GM12878 (cell line): ENCODE measurements around the gene ZNF619. TPM values are rescaled to one million over a fixed set of nuclear protein-coding genes. Genes with fewer than 3 reads are reported as not detected.

ENCODE experiments used
- ATAC-seq: fragments of 200-7000 bp; cut with Tn5 transposase; 3 replicates; pipeline ENCODE4 v1.9.1; 2020; ENCODE audit warnings: mild to moderate bottlenecking, moderate library complexity
- BruUV-seq: library from RNA; stranded (reverse); fragments of 400-500 nt; replicated peaks from 2 replicates; lab custom pipeline; 2021; lab: Mats Ljungman, UMichigan
- CTCF ChIA-PET: fragments of 300-600 bp; sonication (Branson Sonifier 250); formaldehyde crosslinking; extraction: SDS; loops from one replicate; lab custom pipeline; 2021; ENCODE audit warnings: inconsistent platforms; lab: Yijun Ruan, JAX
- POLR2A ChIA-PET: fragments of 350-600 bp; formaldehyde crosslinking; extraction: SDS; loops from one replicate; lab custom pipeline; 2021; ENCODE audit warnings: inconsistent platforms; lab: Charles Lee
- RAD21 ChIA-PET: fragments of 300-600 bp; sonication (Branson Sonifier 250); formaldehyde crosslinking; loops from one replicate; lab custom pipeline; 2023; ENCODE audit warnings: antibody characterized with exemption; ENCODE audit not compliant: unreplicated experiment; lab: Charles Lee
- SMC1A ChIA-PET: fragments of 300-600 bp; sonication (Branson Sonifier 250); formaldehyde crosslinking; loops from one replicate; lab custom pipeline; 2023; ENCODE audit not compliant: unreplicated experiment, uncharacterized antibody; lab: Charles Lee
- DNase-seq: peaks from one replicate; pipeline ENCODE4 v3.0.0-alpha.2; 2011; ENCODE audit warnings: low read depth, low spot score
- FAIRE-seq: peaks from 3 replicates; lab custom pipeline; 2011; peaks lifted over from hg19 to GRCh38; lab: Jason Lieb, UNC
- H2AFZ ChIP-seq: 2 replicates; pipeline ENCODE4 v1.6.0; 2011; ENCODE audit warnings: low read depth, low read length, control low read depth; ENCODE audit not compliant: control insufficient read depth
- H3K27ac ChIP-seq: 2 replicates; pipeline ENCODE4 v1.5.1; 2011; ENCODE audit warnings: control low read depth; ENCODE audit not compliant: control insufficient read depth, insufficient read depth
- H3K27me3 ChIP-seq, 2 experiments: replicated peaks in 1 of 2; 2 replicates each; pipeline versions ENCODE4 v1.6.0 to v1.6.1; 2011; ENCODE audit warnings: low read length in 1 of 2; ENCODE audit not compliant: control insufficient read depth in 2 of 2, insufficient read depth in 2 of 2
- H3K36me3 ChIP-seq, 2 experiments: 2 replicates each; pipeline ENCODE4 v1.5.1; 2011; ENCODE audit warnings: low read length in 1 of 2; ENCODE audit not compliant: control insufficient read depth in 2 of 2, insufficient read depth in 2 of 2
- H3K4me1 ChIP-seq: 2 replicates; pipeline ENCODE4 v1.6.1; 2011; ENCODE audit warnings: mild to moderate bottlenecking, low read length, moderate library complexity, mixed read lengths; ENCODE audit not compliant: control insufficient read depth, insufficient read depth
- H3K4me2 ChIP-seq: 2 replicates; pipeline ENCODE4 v1.6.0; 2011; ENCODE audit warnings: control low read depth; ENCODE audit not compliant: control insufficient read depth, insufficient read depth
- H3K4me3 ChIP-seq: fragments of 200-600 bp; sonication (generic); 2 replicates; pipeline ENCODE4 v1.5.1; 2016
- H3K79me2 ChIP-seq: 2 replicates; pipeline ENCODE4 v1.6.0; 2011; ENCODE audit warnings: low read length; ENCODE audit not compliant: control insufficient read depth, insufficient read depth
- H3K9ac ChIP-seq: 2 replicates; pipeline ENCODE4 v1.8.0; 2011; ENCODE audit warnings: low read length, control low read depth, mixed read lengths; ENCODE audit not compliant: control insufficient read depth, insufficient read depth
- H3K9me3 ChIP-seq: replicated peaks from 3 replicates; pipeline ENCODE4 v1.5.1; 2011; ENCODE audit warnings: mild to moderate bottlenecking, low read length; ENCODE audit not compliant: control insufficient read depth, insufficient read depth
- H4K20me1 ChIP-seq: 2 replicates; pipeline ENCODE4 v1.6.0; 2011; ENCODE audit not compliant: control insufficient read depth, insufficient read depth
- CEBPB ChIP-seq, 2 experiments: fragments of 150-350 bp in 1 of 2; IDR thresholded peaks; 2 replicates each; pipeline ENCODE4 v1.6.1; 2012 to 2014; ENCODE audit warnings: low read depth in 2 of 2, low read length in 2 of 2, borderline replicate concordance in 1 of 2, inconsistent platforms in 1 of 2
- CHD1 ChIP-seq: IDR thresholded peaks from 2 replicates; pipeline ENCODE4 v1.6.1; 2012; ENCODE audit warnings: low read depth, low read length, improper control_type of control experiment
- E4F1 ChIP-seq: fragments of 450-650 bp; IDR thresholded peaks from 2 replicates; pipeline ENCODE4 v1.6.1; 2018; ENCODE audit warnings: borderline replicate concordance, mild to moderate bottlenecking; ENCODE audit not compliant: partially characterized antibody
- EED ChIP-seq: sonication (generic); IDR thresholded peaks from 2 replicates; pipeline ENCODE4 v1.6.1; 2016; ENCODE audit warnings: antibody characterized with exemption, low read depth
- FOXK2 ChIP-seq: fragments of 450-650 bp; IDR thresholded peaks from 2 replicates; pipeline ENCODE4 v1.6.1; 2017; ENCODE audit warnings: mild to moderate bottlenecking, moderate library complexity
- HDAC2 ChIP-seq: fragments of 200-600 bp; sonication (generic); IDR thresholded peaks from 2 replicates; pipeline ENCODE4 v1.6.1; 2017
- NR2C2 ChIP-seq: IDR thresholded peaks from 2 replicates; pipeline ENCODE4 v1.6.1; 2011; ENCODE audit warnings: borderline replicate concordance, low read depth; ENCODE audit not compliant: control insufficient read depth, insufficient read length
- STAT1 ChIP-seq: fragments of 450-650 bp; conservative IDR thresholded peaks from 2 replicates; pipeline ENCODE4 v1.6.1; 2014; ENCODE audit warnings: antibody characterized with exemption, mild to moderate bottlenecking
- TARDBP ChIP-seq: IDR thresholded peaks from 2 replicates; pipeline ENCODE4 v1.6.1; 2016; ENCODE audit warnings: borderline replicate concordance
- WGBS: methylation state at CpG from one replicate; pipeline ENCODE4 v1.1.6; 2016; ENCODE audit warnings: low lambda C conversion rate; ENCODE audit not compliant: insufficient replicate concordance, insufficient coverage; ENCODE audit errors: missing lambda C conversion rate; 5-methylcytosine and 5-hydroxymethylcytosine counted together
- in situ Hi-C: fragments of 300-500 bp; cut with MboI; formaldehyde crosslinking; loops from 9 replicates; pipeline ENCODE4 v1.14.3; 2018; ENCODE audit warnings: mixed read lengths
- intact Hi-C: fragments of 100-400 bp; cut with micrococcal nuclease; formaldehyde crosslinking; loops from one replicate; pipeline ENCODE4 v1.14.2; 2022; ENCODE audit not compliant: unreplicated experiment
- polyA plus RNA-seq, 11 experiments: library from polyadenylated mRNA; depleted of rRNA in 4 of 11; unstranded in 6 of 11; stranded (reverse) in 5 of 11; fragments of >200 nt; fragmentation: Nextera tagmentation in 4 of 11; fragmentation: Illumina TruSeq in 1 of 11; extraction: Ambion mirVana in 4 of 11; extraction: Trizol in 1 of 11; gene quantifications; 1 replicate in 1 of 11; 2 replicates in 10 of 11; pipeline versions ENCODE4 v1.2.1 to v1.2.3, GENCODE V29; 2011 to 2016; ENCODE audit warnings: inconsistent platforms in 2 of 11, missing spikeins in 2 of 11, low read depth in 1 of 11
- total RNA-seq, 4 experiments: library from RNA; depleted of rRNA in 3 of 4; stranded (reverse); fragments of >200 nt in 3 of 4; fragmentation: Illumina TruSeq in 1 of 4; extraction: Trizol in 1 of 4; gene quantifications; 2 replicates each; pipeline versions ENCODE4 v1.2.1 to v1.2.3, GENCODE V29; 2013 to 2021
- TF ChIP-seq, protein P1 (sequence below): IDR thresholded peaks from 2 replicates; pipeline ENCODE4 v1.6.1; 2012; ENCODE audit warnings: low read depth, low read length, improper control_type of control experiment
- TF ChIP-seq, protein P2 (sequence below): IDR thresholded peaks from 2 replicates; pipeline ENCODE4 v1.6.1; 2011; ENCODE audit warnings: low read depth, mild to moderate bottlenecking, low read length, moderate library complexity, borderline replicate concordance; ENCODE audit errors: extremely low read depth

ZNF619 gene
- total and polyA plus RNA-seq, 10 of the 15 experiments (the other 5 are each of a cell fraction or from before 2014, with no cell fraction given) = 0.42 to 7.5 (median 3.7) TPM

DNA sequence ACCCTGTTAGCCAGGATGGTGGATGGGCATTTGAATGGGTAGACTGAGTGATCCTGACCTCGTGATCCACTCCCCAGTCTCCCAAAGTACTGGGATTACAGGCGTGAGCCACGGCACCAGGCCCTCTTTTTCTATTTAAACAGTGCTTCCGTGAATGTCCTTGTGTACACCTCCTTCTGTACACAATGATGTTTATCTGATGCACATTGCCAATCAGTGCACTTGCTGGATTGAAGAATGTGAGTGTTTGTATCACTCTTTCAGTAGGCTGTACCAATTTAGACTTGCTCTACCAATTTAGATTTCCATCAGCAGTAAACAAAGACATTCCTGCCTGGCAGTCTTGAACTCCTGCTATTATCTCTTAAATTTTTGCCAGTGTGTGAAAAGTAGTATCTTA, 8.9 kb upstream of the ZNF619 start:
- 97% methylated on average over 4 of the region's 4 CpGs for WGBS
- Histone ChIP-seq H3K4me1 (no peaks in the 10 kb centered on the region), H3K27ac (no peak overlapping the region), H3K36me3 (peaks cover 2 to 8% of the 10 kb centered on the region in 2 experiments), H2AFZ (no peak overlapping the region), H3K27me3 (no peaks in the 10 kb centered on the region), H3K4me2 (no peak overlapping the region), H3K79me2 (no peaks in the 10 kb centered on the region), H3K9ac (no peak overlapping the region), H3K9me3 (no peaks in the 10 kb centered on the region), H3K4me3 (no peak overlapping the region), H4K20me1 (no peaks in the 10 kb centered on the region)
- intact Hi-C loops = no loop called here
- ChIA-PET SMC1A (no interaction called here), RAD21 (no interaction called here), CTCF (no interaction called here), POLR2A (no interaction called here)
- in situ Hi-C loops = no loop called here
- no peak for TF ChIP-seq FOXK2
- TF ChIP-seq CEBPB (IDR thresholded peaks at IDR 0.05; ENCODE audit: borderline replicate concordance in 1 of 2, low read depth in 2 of 2, low read length in 2 of 2) = no peak
- TF ChIP-seq EED = no peak
- TF ChIP-seq CHD1 = no peak
- no peak for TF ChIP-seq HDAC2
- BruUV-seq = no TSS peak
- ATAC-seq = no peak
- DNase-seq = no peak
- no peak for FAIRE-seq

GRCh38 chr3:40470701-40471100, 6.2 kb upstream of the ZNF619 start:
- POLR2A ChIA-PET = interaction anchor here (1.3 kb wide), 1 partner anchor 11 kb away, joined by 3 read pairs; no protein-coding TSS in a partner anchor
- 75% methylated on average over 4 of the region's 4 CpGs for WGBS
- no peak overlapping the region for H2AFZ ChIP-seq
- RAD21 ChIA-PET = no interaction called here
- H3K9ac ChIP-seq = no peak overlapping the region
- intact Hi-C loops (no loop called here), in situ Hi-C loops (no loop called here)
- SMC1A ChIA-PET = no interaction called here
- no peaks in the 10 kb centered on the region for H3K79me2 ChIP-seq
- no peaks in the 10 kb centered on the region for H3K27me3 ChIP-seq
- H3K36me3 ChIP-seq = no peaks in the 10 kb centered on the region
- no peak overlapping the region for H3K4me2 ChIP-seq
- BruUV-seq = no TSS peak
- no peaks in the 10 kb centered on the region for H3K9me3 ChIP-seq
- no peak overlapping the region for H3K4me3 ChIP-seq
- no peaks in the 10 kb centered on the region for H4K20me1 ChIP-seq
- DNase-seq = no peak
- no peak for FAIRE-seq
- H3K4me1 ChIP-seq = no peaks in the 10 kb centered on the region
- H3K27ac ChIP-seq = no peak overlapping the region
- no peak for ATAC-seq
- CTCF ChIA-PET = interaction anchor here (0.6 kb wide), 1 partner anchor 1481 kb away, joined by 3 read pairs; no protein-coding TSS in a partner anchor
- TF ChIP-seq, protein P1, sequence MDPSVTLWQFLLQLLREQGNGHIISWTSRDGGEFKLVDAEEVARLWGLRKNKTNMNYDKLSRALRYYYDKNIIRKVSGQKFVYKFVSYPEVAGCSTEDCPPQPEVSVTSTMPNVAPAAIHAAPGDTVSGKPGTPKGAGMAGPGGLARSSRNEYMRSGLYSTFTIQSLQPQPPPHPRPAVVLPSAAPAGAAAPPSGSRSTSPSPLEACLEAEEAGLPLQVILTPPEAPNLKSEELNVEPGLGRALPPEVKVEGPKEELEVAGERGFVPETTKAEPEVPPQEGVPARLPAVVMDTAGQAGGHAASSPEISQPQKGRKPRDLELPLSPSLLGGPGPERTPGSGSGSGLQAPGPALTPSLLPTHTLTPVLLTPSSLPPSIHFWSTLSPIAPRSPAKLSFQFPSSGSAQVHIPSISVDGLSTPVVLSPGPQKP = no peak
- TF ChIP-seq, protein P2, sequence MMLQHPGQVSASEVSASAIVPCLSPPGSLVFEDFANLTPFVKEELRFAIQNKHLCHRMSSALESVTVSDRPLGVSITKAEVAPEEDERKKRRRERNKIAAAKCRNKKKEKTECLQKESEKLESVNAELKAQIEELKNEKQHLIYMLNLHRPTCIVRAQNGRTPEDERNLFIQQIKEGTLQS = no peak
- TF ChIP-seq STAT1 (no peak), TARDBP (no peak), NR2C2 (no peak), E4F1 (no peak)
